CD14-positive monocyte (primary cell): ENCODE results near the gene ZNF683. TPM values are rescaled to one million over a fixed set of nuclear protein-coding genes. Genes with fewer than 3 reads are reported as not detected.

Experiments
- DNase-seq, 3 donors: peaks; one replicate each; pipeline ENCODE4 v3.0.0-alpha.2; 2011 to 2022
- H2AFZ ChIP-seq: 2 replicates; pipeline ENCODE4 v1.6.0; 2012; ENCODE audit warnings: mild to moderate bottlenecking, low read depth, low read length, inconsistent platforms; ENCODE audit not compliant: insufficient read depth, poor library complexity, severe bottlenecking
- H3K27ac ChIP-seq, 2 donors: 1 replicate in 1 of 2; 2 replicates in 1 of 2; pipeline ENCODE4 v1.5.1; 2012 to 2013; ENCODE audit warnings: low read length in 2 of 2, control low read depth in 1 of 2, inconsistent platforms in 1 of 2, low read depth in 1 of 2, mild to moderate bottlenecking in 1 of 2
- H3K27me3 ChIP-seq, 2 donors: one replicate each; pipeline versions ENCODE4 v1.6.0 to v1.6.1; 2011 to 2013; ENCODE audit warnings: low read length in 2 of 2; ENCODE audit not compliant: control insufficient read depth in 2 of 2, insufficient read depth in 2 of 2
- H3K36me3 ChIP-seq, 2 donors: replicated peaks in 1 of 2; 1 replicate in 1 of 2; 2 replicates in 1 of 2; pipeline versions ENCODE4 v1.5.1 to v1.6.1; 2012 to 2013; ENCODE audit warnings: low read length in 2 of 2, control low read depth in 1 of 2, inconsistent platforms in 1 of 2, mild to moderate bottlenecking in 1 of 2; ENCODE audit not compliant: insufficient read depth in 2 of 2, control insufficient read depth in 1 of 2
- H3K4me1 ChIP-seq, 2 donors: 1 replicate in 1 of 2; 2 replicates in 1 of 2; pipeline versions ENCODE4 v1.5.1 to v1.6.1; 2012 to 2013; ENCODE audit warnings: low read length in 2 of 2, control low read depth in 1 of 2, inconsistent platforms in 1 of 2, mild to moderate bottlenecking in 1 of 2, moderate library complexity in 1 of 2; ENCODE audit not compliant: insufficient read depth in 2 of 2, control insufficient read depth in 1 of 2
- H3K4me2 ChIP-seq: replicated peaks from 2 replicates; pipeline ENCODE3; 2012; ENCODE audit warnings: low read length, moderate library complexity, mild to moderate bottlenecking; ENCODE audit not compliant: poor library complexity, severe bottlenecking; ENCODE audit errors: extremely low read depth
- H3K4me3 ChIP-seq, 3 experiments: fragments of 200-600 bp in 1 of 3; sonication (generic) in 1 of 3; replicated peaks in 1 of 3; 1 replicate in 2 of 3; 2 replicates in 1 of 3; pipeline ENCODE4 v1.5.1; 2011 to 2013; ENCODE audit warnings: low read length in 3 of 3, mild to moderate bottlenecking in 3 of 3, control low read depth in 2 of 3, low read depth in 2 of 3, inconsistent platforms in 1 of 3, moderate library complexity in 1 of 3
- H3K79me2 ChIP-seq: 2 replicates; pipeline ENCODE4 v1.6.0; 2012; ENCODE audit warnings: mild to moderate bottlenecking, control low read depth, inconsistent platforms, low read length, moderate library complexity; ENCODE audit not compliant: insufficient read depth
- H3K9ac ChIP-seq: 2 replicates; pipeline ENCODE4 v1.6.0; 2017; ENCODE audit warnings: low read length, mild to moderate bottlenecking; ENCODE audit not compliant: insufficient read depth, poor library complexity, severe bottlenecking
- H3K9me3 ChIP-seq, 2 donors: replicated peaks in 1 of 2; 1 replicate in 1 of 2; 2 replicates in 1 of 2; pipeline versions ENCODE4 v1.5.1 to v1.6.1; 2012 to 2013; ENCODE audit warnings: low read length in 2 of 2, control low read depth in 1 of 2; ENCODE audit not compliant: control insufficient read depth in 1 of 2, insufficient read depth in 1 of 2
- H4K20me1 ChIP-seq: 2 replicates; pipeline ENCODE4 v1.6.0; 2012; ENCODE audit warnings: mild to moderate bottlenecking, low read length, control low read depth, moderate library complexity; ENCODE audit not compliant: insufficient read depth
- H3K27ac Mint-ChIP-seq, 7 donors: one replicate each; pipeline ENCODE4 v1.8.0; 2020; ENCODE audit warnings: mild to moderate bottlenecking in 7 of 7, mixed read lengths in 7 of 7, moderate library complexity in 6 of 7, inconsistent platforms in 2 of 7
- H3K27me3 Mint-ChIP-seq, 3 donors: one replicate each; pipeline ENCODE4 v1.8.0; 2021 to 2022; ENCODE audit warnings: low read depth in 3 of 3, mild to moderate bottlenecking in 3 of 3, mixed read lengths in 3 of 3, moderate library complexity in 3 of 3, inconsistent platforms in 1 of 3
- H3K36me3 Mint-ChIP-seq, 2 donors: one replicate each; pipeline ENCODE4 v1.8.0; 2020; ENCODE audit warnings: mixed read lengths in 2 of 2, inconsistent platforms in 1 of 2, mild to moderate bottlenecking in 1 of 2
- H3K4me1 Mint-ChIP-seq: one replicate; pipeline ENCODE4 v1.8.0; 2020; ENCODE audit warnings: mild to moderate bottlenecking, mixed read lengths
- H3K4me3 Mint-ChIP-seq, 2 donors: one replicate each; pipeline ENCODE4 v1.8.0; 2020; ENCODE audit warnings: mild to moderate bottlenecking in 2 of 2, mixed read lengths in 2 of 2, moderate library complexity in 1 of 2
- H3K9me3 Mint-ChIP-seq, 7 donors: one replicate each; pipeline ENCODE4 v1.8.0; 2020 to 2022; ENCODE audit warnings: mixed read lengths in 7 of 7, mild to moderate bottlenecking in 6 of 7, moderate library complexity in 6 of 7, inconsistent platforms in 2 of 7
- WGBS: methylation state at CpG from one replicate; pipeline ENCODE4 v1.1.5; 2013; ENCODE audit warnings: missing lambda C conversion rate; ENCODE audit not compliant: insufficient coverage; 5-methylcytosine and 5-hydroxymethylcytosine counted together
- intact Hi-C, 2 donors: fragments of 100-400 bp; cut with micrococcal nuclease; formaldehyde crosslinking; loops; one replicate each; pipeline versions ENCODE4 v1.15.0 to v1.15.1; 2023
- polyA plus RNA-seq, 3 donors: library from polyadenylated mRNA; depleted of rRNA in 1 of 3; unstranded in 2 of 3; stranded (reverse) in 1 of 3; fragments of 300-500 nt in 2 of 3; fragments of >200 nt in 1 of 3; fragmentation: Illumina TruSeq in 2 of 3; gene quantifications; 1 replicate in 2 of 3; 2 replicates in 1 of 3; pipeline ENCODE4 v1.2.3, GENCODE V29; 2012 to 2021
- TF ChIP-seq, protein P1 (sequence below): fragments of 200-600 bp; IDR thresholded peaks from one replicate; pipeline ENCODE4 v1.8.0; 2022; ENCODE audit warnings: antibody characterized with exemption, mild to moderate bottlenecking

Gene ZNF683
- polyA plus RNA-seq, 3 donors: not detected

- Histone ChIP-seq H4K20me1 (no peaks in the 10 kb centered on the region), H3K4me3 (no peak overlapping the region), H2AFZ (no peak overlapping the region), H3K4me1 (peaks cover 24 to 29% of the 10 kb centered on the region in 2 donors), H3K27me3 (peaks cover 0 to 25% of the 10 kb centered on the region in 2 donors), H3K9me3 (no peaks in the 10 kb centered on the region), H3K9ac (no peak overlapping the region), H3K4me2 (no peak overlapping the region), H3K79me2 (no peaks in the 10 kb centered on the region), H3K27ac (no peak overlapping the region), H3K36me3 (no peaks in the 10 kb centered on the region)
- no peaks in the 10 kb centered on the region for H3K36me3 Mint-ChIP-seq
- TF ChIP-seq, protein P1, sequence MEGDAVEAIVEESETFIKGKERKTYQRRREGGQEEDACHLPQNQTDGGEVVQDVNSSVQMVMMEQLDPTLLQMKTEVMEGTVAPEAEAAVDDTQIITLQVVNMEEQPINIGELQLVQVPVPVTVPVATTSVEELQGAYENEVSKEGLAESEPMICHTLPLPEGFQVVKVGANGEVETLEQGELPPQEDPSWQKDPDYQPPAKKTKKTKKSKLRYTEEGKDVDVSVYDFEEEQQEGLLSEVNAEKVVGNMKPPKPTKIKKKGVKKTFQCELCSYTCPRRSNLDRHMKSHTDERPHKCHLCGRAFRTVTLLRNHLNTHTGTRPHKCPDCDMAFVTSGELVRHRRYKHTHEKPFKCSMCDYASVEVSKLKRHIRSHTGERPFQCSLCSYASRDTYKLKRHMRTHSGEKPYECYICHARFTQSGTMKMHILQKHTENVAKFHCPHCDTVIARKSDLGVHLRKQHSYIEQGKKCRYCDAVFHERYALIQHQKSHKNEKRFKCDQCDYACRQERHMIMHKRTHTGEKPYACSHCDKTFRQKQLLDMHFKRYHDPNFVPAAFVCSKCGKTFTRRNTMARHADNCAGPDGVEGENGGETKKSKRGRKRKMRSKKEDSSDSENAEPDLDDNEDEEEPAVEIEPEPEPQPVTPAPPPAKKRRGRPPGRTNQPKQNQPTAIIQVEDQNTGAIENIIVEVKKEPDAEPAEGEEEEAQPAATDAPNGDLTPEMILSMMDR: no peak
- peaks cover 22% of the 10 kb centered on the region for H3K4me1 Mint-ChIP-seq
- H3K27ac Mint-ChIP-seq: peak overlapping the region in 1 of 7 donors; percentile 50
- H3K9me3 Mint-ChIP-seq: peaks cover 0 to 3% (median 0%) of the 10 kb centered on the region in 7 donors
- intact Hi-C loops: no loop called here
- no peak for DNase-seq
- H3K27me3 Mint-ChIP-seq: peaks cover 15 to 51% (median 28%) of the 10 kb centered on the region in 3 donors
- WGBS: 49% methylated on average over 4 of the region's 4 CpGs
- H3K4me3 Mint-ChIP-seq: no peak overlapping the region
Observed at GRCh38 chr1:26337625-26338024, 34.9 kb downstream of the ZNF683 start.

GRCh38 chr1:26337206-26337535, 35.4 kb downstream of the ZNF683 start:
- H3K9me3 Mint-ChIP-seq: peaks cover 0 to 3% (median 0%) of the 10 kb centered on the region in 7 donors
- H2AFZ ChIP-seq: no peak overlapping the region
- no peaks in the 10 kb centered on the region for H3K36me3 ChIP-seq
- peaks cover 0 to 25% of the 10 kb centered on the region in 2 donors for H3K27me3 ChIP-seq
- peaks cover 24 to 29% of the 10 kb centered on the region in 2 donors for H3K4me1 ChIP-seq
- no peaks in the 10 kb centered on the region for H3K36me3 Mint-ChIP-seq
- peaks cover 15 to 51% (median 27%) of the 10 kb centered on the region in 3 donors for H3K27me3 Mint-ChIP-seq
- no CpG with 5 or more reads among the region's 7 CpGs for WGBS
- H3K9me3 ChIP-seq: no peaks in the 10 kb centered on the region
- H3K27ac ChIP-seq: no peak overlapping the region
- peak overlapping the region; percentile 97 for H3K4me2 ChIP-seq
- DNase-seq: no peak
- H3K4me1 Mint-ChIP-seq: peaks cover 22% of the 10 kb centered on the region
- H3K9ac ChIP-seq: no peak overlapping the region
- H3K79me2 ChIP-seq: no peaks in the 10 kb centered on the region
- no peak overlapping the region for H3K4me3 ChIP-seq
- peak overlapping the region in 1 of 7 donors; percentile 50 for H3K27ac Mint-ChIP-seq
- H3K4me3 Mint-ChIP-seq: peak overlapping the region in 1 of 2 donors; percentile 69
- intact Hi-C loops: no loop called here
- TF ChIP-seq, protein P1: no peak
- no peaks in the 10 kb centered on the region for H4K20me1 ChIP-seq
